Measurements from ENCODE around the gene CDK6. TPM values are rescaled to one million over a fixed set of nuclear protein-coding genes. Genes with fewer than 3 reads are reported as not detected.

CDK6 gene
- total RNA-seq, 1 experiment from 2014 or later = 38.7 TPM

GRCh38 chr7:92793656-92794205, 42.6 kb downstream of the CDK6 start:
- no peak for ATAC-seq
- Histone ChIP-seq H3K27me3 (ENCODE audit: low read length) (no peaks in the 10 kb centered on the region), H3K4me1 (ENCODE audit: insufficient read depth, low read length) (peaks cover 5% of the 10 kb centered on the region; the same call in 1 of the 2 replicates), H3K4me2 (ENCODE audit: low read length) (no peak overlapping the region), H3K36me3 (ENCODE audit: low read depth, low read length) (peaks cover 3% of the 10 kb centered on the region; the same call in 1 of the 2 replicates), H3K9me2 (replicated peaks; ENCODE audit: low read length) (no peaks in the 10 kb centered on the region), H3F3A (ENCODE audit: low read length, unreplicated experiment) (no peaks in the 10 kb centered on the region), H3K27ac (ENCODE audit: low read length) (no peak overlapping the region), H3K9ac (ENCODE audit: low read length) (no peak overlapping the region), H3K79me2 (ENCODE audit: low read length) (peaks cover 86% of the 10 kb centered on the region), H3K4me3 (ENCODE audit: low read length) (no peak overlapping the region), H4K20me1 (ENCODE audit: low read length) (no peaks in the 10 kb centered on the region), H2AFZ (ENCODE audit: low read length) (no peak overlapping the region), H3K9me3 (ENCODE audit: low read length) (peaks cover 2% of the 10 kb centered on the region; the same call in 1 of the 2 replicates)
- ChIA-PET POLR2A (ENCODE audit: unreplicated experiment) (no interaction called here), CTCF (no interaction called here)
- intact Hi-C loops (cut with micrococcal nuclease) = no loop called here
- BruUV-seq (replicated peaks) = no TSS peak
- no peak for DNase-seq
- TF ChIP-seq EZH2phosphoT487 (IDR thresholded peaks at IDR 0.05; ENCODE audit: borderline replicate concordance, low read length) = no peak
- TF ChIP-seq EZH2 (IDR thresholded peaks at IDR 0.05; ENCODE audit: low read length, unreplicated experiment) = no peak
- no peak for TF ChIP-seq CTCF (conservative IDR thresholded peaks at IDR 0.05; ENCODE audit: low read depth, low read length)

- intact Hi-C loops (cut with micrococcal nuclease) = no loop called here
- H3F3A ChIP-seq (ENCODE audit: low read length, unreplicated experiment) = no peaks in the 10 kb centered on the region
- no peak overlapping the region for H3K4me2 ChIP-seq (ENCODE audit: low read length)
- no peak overlapping the region for H2AFZ ChIP-seq (ENCODE audit: low read length)
- CTCF ChIA-PET = no interaction called here
- H3K36me3 ChIP-seq (ENCODE audit: low read depth, low read length) = peaks cover 7% of the 10 kb centered on the region; the same call in 1 of the 2 replicates
- H3K4me3 ChIP-seq (ENCODE audit: low read length) = no peak overlapping the region
- H3K27ac ChIP-seq (ENCODE audit: low read length) = no peak overlapping the region
- POLR2A ChIA-PET (ENCODE audit: unreplicated experiment) = no interaction called here
- peaks cover 8% of the 10 kb centered on the region; the same call in 1 of the 2 replicates for H3K9me3 ChIP-seq (ENCODE audit: low read length)
- peaks cover 79% of the 10 kb centered on the region for H3K79me2 ChIP-seq (ENCODE audit: low read length)
- H3K9ac ChIP-seq (ENCODE audit: low read length) = no peak overlapping the region
- no peaks in the 10 kb centered on the region for H4K20me1 ChIP-seq (ENCODE audit: low read length)
- H3K9me2 ChIP-seq (replicated peaks; ENCODE audit: low read length) = no peaks in the 10 kb centered on the region
- no TSS peak for BruUV-seq (replicated peaks)
- ATAC-seq (peak; percentile 33; the same call in 1 of the 2 replicates), DNase-seq (peak; percentile 37)
- H3K27me3 ChIP-seq (ENCODE audit: low read length) = no peaks in the 10 kb centered on the region
- no peak for TF ChIP-seq CTCF (conservative IDR thresholded peaks at IDR 0.05; ENCODE audit: low read depth, low read length)
- no peak for TF ChIP-seq EZH2 (IDR thresholded peaks at IDR 0.05; ENCODE audit: low read length, unreplicated experiment)
- TF ChIP-seq EZH2phosphoT487 (IDR thresholded peaks at IDR 0.05; ENCODE audit: borderline replicate concordance, low read length) = no peak
- peaks cover 5% of the 10 kb centered on the region; the same call in 1 of the 2 replicates for H3K4me1 ChIP-seq (ENCODE audit: insufficient read depth, low read length)
Observed at GRCh38 chr7:92790992-92791391, 45.4 kb downstream of the CDK6 start.

- Histone ChIP-seq H3K9me3 (ENCODE audit: low read length) (peaks cover 8% of the 10 kb centered on the region; the same call in 1 of the 2 replicates), H4K20me1 (ENCODE audit: low read length) (no peaks in the 10 kb centered on the region), H3F3A (ENCODE audit: low read length, unreplicated experiment) (no peaks in the 10 kb centered on the region), H3K4me2 (ENCODE audit: low read length) (no peak overlapping the region), H3K9ac (ENCODE audit: low read length) (no peak overlapping the region), H3K9me2 (replicated peaks; ENCODE audit: low read length) (no peaks in the 10 kb centered on the region), H3K36me3 (ENCODE audit: low read depth, low read length) (peaks cover 7% of the 10 kb centered on the region; the same call in 1 of the 2 replicates), H3K79me2 (ENCODE audit: low read length) (peaks cover 79% of the 10 kb centered on the region), H3K4me1 (ENCODE audit: insufficient read depth, low read length) (peaks cover 5% of the 10 kb centered on the region; the same call in 1 of the 2 replicates), H3K27me3 (ENCODE audit: low read length) (no peaks in the 10 kb centered on the region), H3K4me3 (ENCODE audit: low read length) (no peak overlapping the region), H2AFZ (ENCODE audit: low read length) (no peak overlapping the region), H3K27ac (ENCODE audit: low read length) (no peak overlapping the region)
- ChIA-PET POLR2A (ENCODE audit: unreplicated experiment) (no interaction called here), CTCF (no interaction called here)
- intact Hi-C loops (cut with micrococcal nuclease) = no loop called here
- BruUV-seq (replicated peaks) = no TSS peak
- DNase-seq = no peak
- TF ChIP-seq EZH2 (IDR thresholded peaks at IDR 0.05; ENCODE audit: low read length, unreplicated experiment) (no peak), EZH2phosphoT487 (IDR thresholded peaks at IDR 0.05; ENCODE audit: borderline replicate concordance, low read length) (no peak), CTCF (conservative IDR thresholded peaks at IDR 0.05; ENCODE audit: low read depth, low read length) (no peak)
- no peak for ATAC-seq
Observed at GRCh38 chr7:92788559-92789183, 47.7 kb downstream of the CDK6 start.
